HG03520 (cell line): Measurements from ENCODE around the gene NUDT13.
A peak's percentile ranks its signal among the peaks of the same experiment; 100 is the strongest.
"Not testable (repeated sequence)": the region's sequence is repeated elsewhere in the genome, so short reads cannot be mapped to it uniquely, and the experiment has no call there.

ENCODE experiments used
- ATAC-seq: cut with Tn5 transposase; IDR thresholded peaks from one replicate; pipeline ENCODE4 v1.9.1; 2021; ENCODE audit warnings: mild to moderate bottlenecking, moderate library complexity; ENCODE audit not compliant: unreplicated experiment

Gene NUDT13

GRCh38 chr10:73097305-73097670 is 13.0 kb upstream of the NUDT13 start:
- peak; percentile 0 for ATAC-seq

GRCh38 chr10:73099141-73099540 is 11.1 kb upstream of the NUDT13 start:
- ATAC-seq = no peak

GRCh38 chr10:73106301-73106700 is 4.0 kb upstream of the NUDT13 start:
- no peak for ATAC-seq

GRCh38 chr10:73109248-73109652 is 1.0 kb upstream of the NUDT13 start:
- not testable (repeated sequence) for ATAC-seq

GRCh38 chr10:73112032-73112431 is 1.8 kb downstream of the NUDT13 start:
- ATAC-seq = not testable (repeated sequence)

GRCh38 chr10:73113551-73113950 is 3.3 kb downstream of the NUDT13 start:
- no peak for ATAC-seq

GRCh38 chr10:73116017-73116416 is 5.8 kb downstream of the NUDT13 start:
- ATAC-seq = no peak

GRCh38 chr10:73117976-73118743 is 7.9 kb downstream of the NUDT13 start:
- peak; percentile 75 for ATAC-seq

- ATAC-seq = no peak
These were observed 9.2 kb downstream of the NUDT13 start for GRCh38 chr10:73119457-73119856.

GRCh38 chr10:73119952-73120351 is 9.7 kb downstream of the NUDT13 start:
- no peak for ATAC-seq

- no peak for ATAC-seq
These were observed 16.1 kb downstream of the NUDT13 start for GRCh38 chr10:73126343-73126742.

- no peak for ATAC-seq
These were observed 21.0 kb downstream of the NUDT13 start for GRCh38 chr10:73131301-73131700.

- no peak for ATAC-seq
These were observed 21.8 kb downstream of the NUDT13 start for GRCh38 chr10:73131913-73132686.

- no peak for ATAC-seq
These were observed 24.5 kb downstream of the NUDT13 start for GRCh38 chr10:73134727-73135126.

- ATAC-seq = no peak
These were observed 26.4 kb downstream of the NUDT13 start for GRCh38 chr10:73136627-73137026.

- no peak for ATAC-seq
These were observed 29.0 kb downstream of the NUDT13 start for GRCh38 chr10:73139251-73139650.

GRCh38 chr10:73141603-73142002 is 31.3 kb downstream of the NUDT13 start:
- no peak for ATAC-seq

GRCh38 chr10:73150633-73151413 is 40.6 kb downstream of the NUDT13 start:
- not testable (repeated sequence) for ATAC-seq

GRCh38 chr10:73152009-73152408 is 41.8 kb downstream of the NUDT13 start:
- no peak for ATAC-seq

- ATAC-seq = no peak
These were observed 45.8 kb downstream of the NUDT13 start for GRCh38 chr10:73156054-73156453.

- no peak for ATAC-seq
These were observed 48.9 kb downstream of the NUDT13 start for GRCh38 chr10:73159038-73159648.
